Measurements from ENCODE around the gene RSPH9. TPM values are rescaled to one million over a fixed set of nuclear protein-coding genes. Genes with fewer than 3 reads are reported as not detected.
A peak's percentile ranks its signal among the peaks of the same experiment; 100 is the strongest.
"Not testable (repeated sequence)": the region's sequence is repeated elsewhere in the genome, so short reads cannot be mapped to it uniquely, and the experiment has no call there.

RSPH9 gene
- total RNA-seq, 1 donor from 2014 or later = 0.22 TPM

GRCh38 chr6:43658161-43658560, 13.3 kb downstream of the RSPH9 start:
- Mint-ChIP-seq H3K36me3 (ENCODE audit: unreplicated experiment) (peaks cover 6% of the 10 kb centered on the region), H3K27ac (ENCODE audit: unreplicated experiment) (no peak overlapping the region), H3K9me3 (ENCODE audit: unreplicated experiment) (peaks cover 3% of the 10 kb centered on the region), H3K4me1 (ENCODE audit: low read depth, unreplicated experiment) (no peaks in the 10 kb centered on the region), H3K4me3 (ENCODE audit: unreplicated experiment) (no peak overlapping the region), H3K27me3 (ENCODE audit: unreplicated experiment) (no peaks in the 10 kb centered on the region)
- no peak for DNase-seq
- no peak for TF ChIP-seq CTCF (IDR thresholded peaks at IDR 0.05; ENCODE audit: partially characterized antibody, unreplicated experiment)

GRCh38 chr6:43662948-43663347, 18.1 kb downstream of the RSPH9 start:
- H3K27me3 Mint-ChIP-seq (ENCODE audit: unreplicated experiment); H3K4me1 Mint-ChIP-seq (ENCODE audit: low read depth, unreplicated experiment); DNase-seq; H3K36me3 Mint-ChIP-seq (ENCODE audit: unreplicated experiment); H3K27ac Mint-ChIP-seq (ENCODE audit: unreplicated experiment); H3K9me3 Mint-ChIP-seq (ENCODE audit: unreplicated experiment); H3K4me3 Mint-ChIP-seq (ENCODE audit: unreplicated experiment): not testable (repeated sequence)

- TF ChIP-seq CTCF (IDR thresholded peaks at IDR 0.05; ENCODE audit: partially characterized antibody, unreplicated experiment) = no peak
- Mint-ChIP-seq H3K4me3 (ENCODE audit: unreplicated experiment) (no peak overlapping the region), H3K27ac (ENCODE audit: unreplicated experiment) (no peak overlapping the region), H3K27me3 (ENCODE audit: unreplicated experiment) (peaks cover 8% of the 10 kb centered on the region), H3K36me3 (ENCODE audit: unreplicated experiment) (peaks cover 6% of the 10 kb centered on the region), H3K9me3 (ENCODE audit: unreplicated experiment) (peaks cover 11% of the 10 kb centered on the region), H3K4me1 (ENCODE audit: low read depth, unreplicated experiment) (peaks cover 4% of the 10 kb centered on the region)
- no peak for DNase-seq
These were observed 20.5 kb downstream of the RSPH9 start for GRCh38 chr6:43665376-43665775.

GRCh38 chr6:43666196-43666920, 21.5 kb downstream of the RSPH9 start:
- H3K4me3 Mint-ChIP-seq (ENCODE audit: unreplicated experiment) = no peak overlapping the region
- no peak overlapping the region for H3K27ac Mint-ChIP-seq (ENCODE audit: unreplicated experiment)
- peaks cover 9% of the 10 kb centered on the region for H3K9me3 Mint-ChIP-seq (ENCODE audit: unreplicated experiment)
- H3K36me3 Mint-ChIP-seq (ENCODE audit: unreplicated experiment) = no peaks in the 10 kb centered on the region
- H3K4me1 Mint-ChIP-seq (ENCODE audit: low read depth, unreplicated experiment) = peaks cover 4% of the 10 kb centered on the region
- DNase-seq = no peak
- peaks cover 8% of the 10 kb centered on the region for H3K27me3 Mint-ChIP-seq (ENCODE audit: unreplicated experiment)
- TF ChIP-seq CTCF (IDR thresholded peaks at IDR 0.05; ENCODE audit: partially characterized antibody, unreplicated experiment) = no peak

GRCh38 chr6:43667245-43668150, 22.7 kb downstream of the RSPH9 start:
- H3K27me3 Mint-ChIP-seq (ENCODE audit: unreplicated experiment) = peaks cover 10% of the 10 kb centered on the region
- no peaks in the 10 kb centered on the region for H3K36me3 Mint-ChIP-seq (ENCODE audit: unreplicated experiment)
- peak; percentile 92 for DNase-seq
- peaks cover 9% of the 10 kb centered on the region for H3K9me3 Mint-ChIP-seq (ENCODE audit: unreplicated experiment)
- TF ChIP-seq CTCF (IDR thresholded peaks at IDR 0.05; ENCODE audit: partially characterized antibody, unreplicated experiment) = peak; percentile 94
- H3K4me1 Mint-ChIP-seq (ENCODE audit: low read depth, unreplicated experiment) = peaks cover 4% of the 10 kb centered on the region
- peak overlapping the region; percentile 34 for H3K4me3 Mint-ChIP-seq (ENCODE audit: unreplicated experiment)
- no peak overlapping the region for H3K27ac Mint-ChIP-seq (ENCODE audit: unreplicated experiment)
